ENCODE results near the gene SND1.

DNA sequence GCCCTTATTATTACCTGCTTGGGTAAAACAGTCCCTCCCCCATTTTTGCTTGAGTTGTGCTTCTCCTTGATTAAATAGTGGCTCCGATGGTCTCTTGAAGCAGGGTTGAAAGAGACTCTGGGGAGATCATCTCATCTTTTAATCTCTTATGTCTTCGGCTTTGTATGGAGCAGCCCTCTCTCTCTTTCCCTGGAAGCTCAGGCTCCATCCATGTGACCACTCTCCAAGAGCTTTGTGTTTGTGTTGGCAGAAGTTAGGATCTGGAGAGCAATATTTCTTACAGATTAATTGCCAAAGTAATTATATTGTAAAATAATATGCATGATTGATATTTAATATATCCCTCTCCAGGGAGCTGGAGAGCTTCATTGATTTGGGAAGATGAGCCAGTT is 302.4 kb downstream of the SND1 start:
- TF ChIP-seq POLR2A (IDR thresholded peaks at IDR 0.05; ENCODE audit: low read depth, low read length) (no peak), POLR2AphosphoS5 (IDR thresholded peaks at IDR 0.05; ENCODE audit: low read depth, low read length) (no peak)

Data from GM12892 (cell line).